ENCODE data around the gene UMODL1. TPM values are rescaled to one million over a fixed set of nuclear protein-coding genes. Genes with fewer than 3 reads are reported as not detected.

UMODL1 gene
- total and polyA plus RNA-seq, 9 donors, result 0.01 to 2.2 (median 0.24) TPM; not detected in 5

GRCh38 chr21:42068592-42068991, 2.5 kb upstream of the UMODL1 start:
- Histone ChIP-seq H3K36me3 (no peaks in the 10 kb centered on the region), H3K27me3 (no peaks in the 10 kb centered on the region), H3K4me3 (no peak overlapping the region), H3K9me3 (no peaks in the 10 kb centered on the region), H3K4me1 (ENCODE audit: insufficient read depth) (no peaks in the 10 kb centered on the region), H3K27ac (no peak overlapping the region)
- DNase-seq, result no peak
- TF ChIP-seq CTCF (IDR thresholded peaks at IDR 0.05) (no peak), EP300 (IDR thresholded peaks at IDR 0.05) (no peak), POLR2A (IDR thresholded peaks at IDR 0.05) (no peak)
- intact Hi-C loops (cut with DNase I), result no loop called here
- 89 to 97% (median 94%) methylated on average over 5 of the region's 5 CpGs for WGBS, 3 donors

- intact Hi-C loops (cut with DNase I), result no loop called here
- H3K36me3 ChIP-seq, result no peaks in the 10 kb centered on the region
- 65 to 72% (median 69%) methylated on average over 3 of the region's 3 CpGs for WGBS, 3 donors
- no peaks in the 10 kb centered on the region for H3K4me1 ChIP-seq (ENCODE audit: insufficient read depth)
- no peaks in the 10 kb centered on the region for H3K27me3 ChIP-seq
- TF ChIP-seq POLR2A (IDR thresholded peaks at IDR 0.05) (no peak), EP300 (IDR thresholded peaks at IDR 0.05) (no peak), CTCF (IDR thresholded peaks at IDR 0.05) (no peak)
- no peaks in the 10 kb centered on the region for H3K9me3 ChIP-seq
- no peak for DNase-seq
- H3K4me3 ChIP-seq, result no peak overlapping the region
- no peak overlapping the region for H3K27ac ChIP-seq
These were observed 1.8 kb upstream of the UMODL1 start for GRCh38 chr21:42069327-42069726.

GRCh38 chr21:42069843-42070242, 1.3 kb upstream of the UMODL1 start:
- 12 to 37% (median 16%) methylated on average over 10 of the region's 10 CpGs for WGBS, 3 donors

GRCh38 chr21:42073145-42074099, 2.3 kb downstream of the UMODL1 start:
- WGBS, 3 donors, result 75 to 77% (median 76%) methylated on average over 21 of the region's 21 CpGs
- Histone ChIP-seq H3K27me3 (no peaks in the 10 kb centered on the region), H3K4me3 (no peak overlapping the region), H3K27ac (no peak overlapping the region), H3K36me3 (no peaks in the 10 kb centered on the region), H3K9me3 (no peaks in the 10 kb centered on the region), H3K4me1 (ENCODE audit: insufficient read depth) (no peaks in the 10 kb centered on the region)
- TF ChIP-seq EP300 (IDR thresholded peaks at IDR 0.05) (no peak), POLR2A (IDR thresholded peaks at IDR 0.05) (no peak), CTCF (IDR thresholded peaks at IDR 0.05) (no peak)
- no peak for DNase-seq
- intact Hi-C loops (cut with DNase I), result no loop called here

More at GRCh38 chr21:42069843-42070242, 1.3 kb upstream of the UMODL1 start:
- Histone ChIP-seq H3K9me3 (no peaks in the 10 kb centered on the region), H3K4me1 (ENCODE audit: insufficient read depth) (no peaks in the 10 kb centered on the region), H3K4me3 (no peak overlapping the region), H3K27me3 (no peaks in the 10 kb centered on the region), H3K27ac (no peak overlapping the region), H3K36me3 (no peaks in the 10 kb centered on the region)
- intact Hi-C loops (cut with DNase I), result no loop called here
- TF ChIP-seq CTCF (IDR thresholded peaks at IDR 0.05) (no peak), POLR2A (IDR thresholded peaks at IDR 0.05) (no peak), EP300 (IDR thresholded peaks at IDR 0.05) (no peak)
- DNase-seq, result no peak

Data from ovary (tissue), 9 donors.